Stimulated activated CD8-positive, alpha-beta memory T cell treated with anti-CD3 and anti-CD28 coated beads, Interleukin-7, amount 100 ng/mL, for 48 hours (primary cell): ENCODE results near the gene MIR17HG.
"Not testable (repeated sequence)": the region's sequence is repeated elsewhere in the genome, so short reads cannot be mapped to it uniquely, and the experiment has no call there.

ENCODE experiments used
- DNase-seq, 2 donors: peaks; one replicate each; pipeline ENCODE4 v3.0.0-alpha.2; 2020; ENCODE audit warnings: low read depth in 1 of 2; ENCODE audit errors: extremely low read depth in 1 of 2

The MIR17HG gene

DNA sequence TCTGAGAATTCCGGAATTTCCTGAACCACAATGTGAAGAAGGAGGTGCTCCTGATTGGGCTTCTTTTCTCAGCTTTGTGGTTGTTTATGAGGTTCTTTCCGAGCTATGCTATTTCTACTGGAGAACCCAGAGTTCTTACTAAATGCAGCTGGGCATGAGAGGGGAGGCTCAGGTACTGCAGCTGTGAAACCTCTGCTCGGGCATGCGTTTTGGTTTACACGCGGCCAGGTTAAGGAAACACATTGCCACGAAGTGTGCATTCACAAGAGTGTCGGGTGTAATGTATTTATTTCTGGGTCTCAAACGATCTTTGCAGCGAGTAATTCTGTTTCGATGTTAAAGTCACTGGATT is 661 bp upstream of the MIR17HG start:
- peak; percentile 33 to 36 for DNase-seq

DNA sequence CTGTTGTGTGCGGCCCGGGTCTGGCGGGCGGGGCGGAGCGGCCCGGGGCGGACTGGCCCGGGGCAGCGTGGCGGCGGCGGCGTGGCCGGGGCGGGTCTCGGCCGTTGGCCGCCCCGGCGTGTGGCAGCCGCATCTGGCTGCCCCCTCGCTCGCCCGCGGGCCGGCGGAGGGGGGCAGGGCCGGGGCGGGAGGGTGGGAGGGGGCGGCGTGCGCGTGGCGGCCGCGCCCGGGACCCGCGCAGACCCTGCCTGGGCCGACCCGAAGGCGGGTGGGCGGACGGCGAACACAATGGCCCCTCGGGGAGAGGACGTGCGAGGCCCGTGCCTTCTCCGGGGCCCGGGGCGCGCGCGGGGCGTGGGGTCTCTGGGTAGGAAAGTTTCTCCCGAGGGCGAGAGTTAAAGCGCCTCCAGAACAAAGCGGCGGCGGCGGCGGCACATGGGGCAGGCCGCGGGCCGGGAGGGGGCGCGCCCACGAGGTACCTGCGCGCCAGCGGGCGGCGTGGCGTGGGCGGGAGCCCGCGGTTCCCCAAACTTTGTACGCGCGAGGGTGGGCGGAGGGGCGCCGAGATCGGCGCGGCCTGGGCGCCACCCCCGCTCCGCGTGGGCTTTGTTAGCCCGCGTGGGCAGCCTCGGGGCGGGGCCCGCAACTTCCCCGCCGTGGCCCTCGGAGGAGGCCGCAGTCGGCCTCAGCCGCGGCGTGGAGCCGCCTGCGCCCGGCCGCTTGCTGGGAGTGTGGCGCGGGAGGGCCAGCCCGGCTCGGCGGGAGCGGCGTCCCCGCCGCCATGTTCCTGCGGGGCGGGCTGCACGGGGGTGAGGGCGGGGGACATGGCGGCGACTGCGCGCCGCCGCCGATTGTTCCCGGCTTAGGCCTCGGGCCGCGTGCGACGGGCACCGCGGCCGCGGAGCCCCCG is 764 bp downstream of the MIR17HG start:
- DNase-seq: peak; percentile 34 to 48

DNA sequence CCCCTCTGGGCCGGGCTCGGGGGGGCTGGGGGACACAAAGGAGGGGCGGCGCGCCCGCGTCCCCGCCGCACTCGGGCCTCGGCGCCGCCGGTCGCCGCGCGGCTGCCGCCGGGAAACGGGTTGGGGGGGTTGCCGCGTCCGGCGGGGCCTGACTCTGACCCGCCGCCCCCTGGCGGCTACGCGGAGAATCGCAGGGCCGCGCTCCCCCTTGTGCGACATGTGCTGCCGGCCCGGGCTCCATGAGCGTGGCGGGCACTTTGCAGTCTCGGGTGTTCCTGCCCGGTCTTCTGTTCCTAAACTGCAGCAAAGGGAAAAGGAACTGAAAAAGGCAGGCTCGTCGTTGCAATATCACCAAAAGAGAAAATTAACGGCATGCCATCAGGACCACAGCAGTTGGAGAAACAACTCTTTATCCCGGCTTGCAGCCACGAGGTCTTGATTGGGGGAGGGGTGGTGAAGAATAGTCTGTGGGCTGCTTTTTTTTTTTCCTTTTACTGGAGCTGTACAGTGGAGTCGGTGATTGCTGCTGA is 1.5 kb downstream of the MIR17HG start:
- peak; percentile 77 to 78 for DNase-seq

DNA sequence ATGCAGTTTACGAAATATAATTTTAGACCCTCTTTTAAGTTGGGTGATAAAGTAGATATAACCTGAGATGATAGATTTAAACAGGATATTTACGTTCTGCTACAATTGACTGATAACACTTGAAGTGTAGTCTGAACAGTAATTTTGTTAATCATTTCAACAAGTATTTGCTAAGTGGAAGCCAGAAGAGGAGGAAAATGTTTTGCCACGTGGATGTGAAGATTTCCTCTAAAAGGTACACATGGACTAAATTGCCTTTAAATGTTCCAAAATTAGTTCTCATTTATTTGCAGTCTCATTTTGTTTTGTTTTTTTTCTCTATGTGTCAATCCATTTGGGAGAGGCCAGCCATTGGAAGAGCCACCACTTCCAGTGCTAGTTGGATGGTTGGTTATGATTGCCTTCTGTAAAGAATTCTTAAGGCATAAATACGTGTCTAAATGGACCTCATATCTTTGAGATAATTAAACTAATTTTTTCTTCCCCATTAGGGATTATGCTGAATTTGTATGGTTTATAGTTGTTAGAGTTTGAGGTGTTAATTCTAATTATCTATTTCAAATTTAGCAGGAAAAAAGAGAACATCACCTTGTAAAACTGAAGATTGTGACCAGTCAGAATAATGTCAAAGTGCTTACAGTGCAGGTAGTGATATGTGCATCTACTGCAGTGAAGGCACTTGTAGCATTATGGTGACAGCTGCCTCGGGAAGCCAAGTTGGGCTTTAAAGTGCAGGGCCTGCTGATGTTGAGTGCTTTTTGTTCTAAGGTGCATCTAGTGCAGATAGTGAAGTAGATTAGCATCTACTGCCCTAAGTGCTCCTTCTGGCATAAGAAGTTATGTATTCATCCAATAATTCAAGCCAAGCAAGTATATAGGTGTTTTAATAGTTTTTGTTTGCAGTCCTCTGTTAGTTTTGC is 2.8 kb downstream of the MIR17HG start:
- DNase-seq: no peak

DNA sequence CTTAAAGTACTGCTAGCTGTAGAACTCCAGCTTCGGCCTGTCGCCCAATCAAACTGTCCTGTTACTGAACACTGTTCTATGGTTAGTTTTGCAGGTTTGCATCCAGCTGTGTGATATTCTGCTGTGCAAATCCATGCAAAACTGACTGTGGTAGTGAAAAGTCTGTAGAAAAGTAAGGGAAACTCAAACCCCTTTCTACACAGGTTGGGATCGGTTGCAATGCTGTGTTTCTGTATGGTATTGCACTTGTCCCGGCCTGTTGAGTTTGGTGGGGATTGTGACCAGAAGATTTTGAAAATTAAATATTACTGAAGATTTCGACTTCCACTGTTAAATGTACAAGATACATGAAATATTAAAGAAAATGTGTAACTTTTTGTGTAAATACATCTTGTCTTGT is 3.6 kb downstream of the MIR17HG start:
- DNase-seq: no peak

DNA sequence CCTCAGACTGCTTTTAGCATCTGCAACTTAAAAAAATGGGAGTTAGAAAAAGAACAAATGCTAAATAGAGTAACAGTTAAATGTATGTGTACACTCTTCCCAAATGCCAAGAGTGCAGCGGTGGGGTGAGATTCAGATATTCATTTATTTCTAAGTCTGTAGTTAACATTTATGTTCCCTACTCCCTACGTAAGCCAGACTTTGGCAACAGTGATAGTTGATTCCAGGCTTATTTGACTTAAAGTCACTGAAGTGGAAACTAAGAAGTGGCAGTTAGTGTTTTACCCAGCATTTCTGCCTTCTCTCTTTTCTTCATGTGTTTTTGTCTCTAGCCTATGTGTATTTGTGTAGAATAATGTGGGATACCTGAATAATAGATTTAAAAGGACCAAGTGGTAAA is 4.5 kb downstream of the MIR17HG start:
- no peak for DNase-seq

DNA sequence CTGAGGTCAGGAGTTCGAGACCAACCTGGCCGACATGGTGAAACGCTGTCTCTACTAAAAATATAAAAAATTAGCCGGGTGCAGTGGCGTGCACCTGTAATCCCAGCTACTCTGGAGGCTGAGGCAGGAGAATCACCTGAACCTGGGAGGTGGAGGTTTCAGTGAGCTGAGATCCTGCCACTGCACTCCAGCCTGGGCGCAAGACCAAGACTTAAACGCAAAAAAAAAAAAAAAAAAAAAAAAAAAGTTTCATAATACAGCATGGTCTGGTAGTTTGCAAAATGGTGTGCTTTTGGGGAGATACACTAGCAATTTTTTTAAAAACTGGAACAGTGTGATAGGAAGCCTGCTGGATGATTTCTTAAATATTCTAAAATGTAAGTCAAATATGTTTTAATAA is 5.4 kb downstream of the MIR17HG start:
- DNase-seq: not testable (repeated sequence)

DNA sequence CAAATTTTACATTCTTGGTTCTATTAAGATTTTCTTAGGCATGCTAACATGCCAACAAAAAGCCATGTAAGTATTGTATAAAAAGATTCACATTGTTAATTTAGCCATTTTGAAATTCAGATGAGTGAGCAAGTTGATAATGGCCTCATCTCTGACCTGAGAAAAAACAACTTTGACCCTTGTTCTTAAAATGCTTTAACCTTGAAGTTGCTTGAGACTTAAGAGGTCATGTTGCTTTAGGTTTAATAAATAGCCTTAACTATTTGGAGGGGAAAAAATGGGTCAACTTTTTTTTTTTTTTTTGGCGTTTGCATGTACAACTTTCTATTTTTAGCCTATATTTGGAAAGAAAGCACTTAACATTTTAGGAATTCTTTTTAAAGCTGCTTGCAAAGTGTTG is 6.0 kb downstream of the MIR17HG start:
- no peak for DNase-seq

DNA sequence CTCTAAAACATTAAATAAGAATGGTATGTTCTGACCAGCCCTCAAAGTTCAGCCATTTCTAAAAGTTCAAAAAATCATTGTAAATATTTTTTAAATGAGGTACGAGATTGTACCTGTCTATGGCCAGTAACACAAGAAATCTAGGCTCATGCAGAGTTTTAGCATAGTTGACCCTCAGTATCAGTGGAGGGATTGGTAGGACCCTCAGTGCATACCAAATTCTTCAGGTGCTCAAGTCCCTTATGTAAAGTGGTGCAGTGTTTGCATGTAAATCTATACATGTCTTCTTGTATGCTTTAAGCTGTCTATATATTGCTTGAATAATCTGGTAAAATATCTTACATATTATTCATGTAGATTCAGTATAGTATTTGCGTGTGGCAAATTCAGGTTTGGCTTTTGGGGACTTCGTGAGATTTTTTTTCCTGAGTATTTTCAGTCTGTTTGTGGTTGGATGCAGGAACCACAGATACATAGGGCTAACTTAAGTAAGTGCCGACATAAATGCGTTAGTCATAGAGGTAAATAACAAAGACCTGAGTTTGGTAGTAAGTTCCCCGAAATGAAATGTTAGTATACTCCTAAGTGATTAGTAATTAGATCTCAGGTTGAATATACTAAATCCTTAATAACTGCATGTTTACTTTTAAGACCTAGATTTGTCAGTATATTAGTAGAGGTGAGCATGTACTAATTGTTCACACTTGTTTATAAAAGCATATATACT is 7.8 kb downstream of the MIR17HG start:
- no peak for DNase-seq

DNA sequence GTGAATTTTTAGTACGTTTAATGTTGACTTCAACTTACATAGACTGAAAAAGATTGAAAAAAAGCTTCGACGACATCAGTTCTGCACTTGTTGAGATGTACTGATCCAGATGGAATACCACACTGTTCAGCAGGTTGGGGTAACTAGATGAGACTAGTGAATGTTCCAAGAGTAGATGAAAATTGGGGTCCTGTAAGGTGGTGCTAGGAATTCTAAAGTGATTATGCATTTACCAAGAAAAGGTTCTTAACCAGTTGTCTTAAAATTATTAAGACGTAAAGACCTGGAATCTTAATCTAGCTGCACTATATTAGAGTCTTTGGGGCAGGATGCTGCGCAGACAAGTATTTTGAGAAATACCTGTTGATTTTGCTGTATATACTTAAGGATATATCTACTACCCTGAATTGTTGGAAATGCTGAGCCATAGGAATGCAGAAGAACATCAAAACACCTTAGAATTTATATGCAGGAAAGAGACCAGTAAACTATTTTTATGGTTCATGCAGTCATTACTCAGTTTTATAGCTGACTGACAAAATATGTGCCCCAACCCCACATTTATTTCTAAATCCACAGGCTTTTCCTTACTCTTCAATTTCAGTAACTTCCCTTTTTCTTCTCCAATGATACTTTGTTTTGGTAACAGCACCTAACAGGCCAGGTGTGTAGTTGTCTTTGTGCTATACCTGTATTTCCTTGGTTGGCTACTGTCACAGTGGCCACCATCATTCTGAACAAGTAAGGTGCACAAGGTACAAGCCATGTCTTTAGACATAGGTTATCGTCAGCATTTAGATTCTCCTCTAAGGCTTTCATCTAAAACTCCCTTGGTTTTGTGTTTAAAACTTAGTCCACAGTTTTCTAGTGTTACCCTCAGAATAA is 8.6 kb downstream of the MIR17HG start:
- no peak for DNase-seq

DNA sequence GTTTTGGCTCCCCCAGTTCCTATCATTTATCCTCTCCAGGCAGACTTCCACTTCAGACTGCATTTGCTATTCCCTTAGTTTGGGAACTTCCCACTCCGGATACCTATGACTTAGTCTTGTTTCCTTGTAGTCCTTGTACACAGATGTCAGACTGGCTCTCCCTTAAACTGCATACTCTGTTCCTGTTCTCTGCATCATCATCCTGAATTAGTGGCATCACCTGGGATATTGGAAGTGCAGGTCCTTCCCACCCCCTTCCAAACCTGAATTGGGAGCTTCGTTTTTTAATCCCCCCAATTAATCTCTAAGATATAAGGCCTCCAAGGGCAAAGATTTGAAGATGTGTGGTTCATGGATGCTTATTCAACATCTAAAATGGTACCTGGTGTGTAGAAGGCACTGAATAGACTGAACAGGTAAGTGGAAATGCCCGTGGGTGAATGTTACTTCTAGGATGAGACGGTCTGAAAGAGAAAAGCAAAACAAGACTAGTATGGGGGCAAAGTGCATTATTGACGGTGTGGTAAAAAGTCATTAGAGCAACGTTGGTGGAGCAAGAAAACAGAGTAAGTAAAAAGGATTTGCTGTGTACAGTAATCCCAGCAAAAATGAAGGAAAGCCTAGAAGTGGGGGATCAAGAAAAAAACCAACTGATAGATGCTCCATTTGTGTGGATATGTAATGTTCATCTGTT is 9.6 kb downstream of the MIR17HG start:
- DNase-seq: no peak

DNA sequence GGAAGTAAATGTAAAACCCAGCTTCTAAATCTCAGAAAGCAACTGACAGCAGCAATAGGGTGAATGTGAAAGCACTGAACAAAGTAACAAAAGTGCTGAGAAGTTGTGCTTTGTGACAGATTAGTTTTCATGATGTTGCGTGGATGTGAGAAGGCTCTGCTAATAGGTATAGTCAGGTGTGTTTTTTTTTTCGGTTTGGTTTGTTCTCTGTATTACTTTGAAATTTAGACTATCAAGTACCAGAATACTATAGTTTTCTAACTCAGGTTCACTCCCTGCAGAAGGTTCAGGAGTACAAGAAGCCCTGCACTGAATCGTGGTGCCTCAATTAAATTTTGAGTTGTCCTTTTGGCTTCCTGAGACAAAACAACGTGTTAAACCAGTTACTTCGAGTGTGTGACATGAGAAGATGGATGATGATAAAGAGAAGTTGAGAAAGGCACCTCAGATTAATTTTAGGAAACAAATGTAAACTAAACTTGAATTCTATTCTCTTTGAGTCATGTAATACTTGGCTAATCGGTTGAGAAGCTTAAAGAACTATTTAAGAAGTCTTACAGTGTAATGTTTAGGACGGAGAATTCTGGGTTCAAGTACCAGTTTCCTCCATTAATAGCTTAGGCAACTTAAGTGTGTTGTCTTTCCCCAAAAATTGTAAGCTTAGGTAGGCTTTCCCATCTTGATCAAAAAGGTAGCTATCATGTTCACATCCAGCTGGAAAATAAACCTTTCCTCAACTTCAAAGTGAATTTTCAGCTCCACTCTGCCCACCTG is 10.3 kb downstream of the MIR17HG start:
- no peak for DNase-seq

DNA sequence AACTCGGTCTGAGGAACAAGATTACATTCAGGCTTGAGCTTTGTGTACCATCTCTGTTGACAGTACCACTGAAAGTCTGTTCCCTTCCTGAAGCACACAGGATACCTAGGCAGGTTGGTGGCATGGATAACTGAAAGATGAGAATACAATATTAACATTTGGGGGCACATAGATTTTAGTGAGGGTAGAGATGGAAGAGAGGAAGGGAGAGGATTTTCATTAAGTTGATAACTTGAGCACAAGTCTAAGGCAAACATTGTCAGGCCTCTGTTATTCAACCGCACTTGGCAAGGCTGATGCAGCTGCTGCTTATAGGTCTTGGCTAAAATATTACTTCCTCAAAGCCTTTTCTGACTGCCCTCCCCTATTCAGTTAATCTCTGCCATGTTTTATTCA is 10.9 kb downstream of the MIR17HG start:
- DNase-seq: no peak

DNA sequence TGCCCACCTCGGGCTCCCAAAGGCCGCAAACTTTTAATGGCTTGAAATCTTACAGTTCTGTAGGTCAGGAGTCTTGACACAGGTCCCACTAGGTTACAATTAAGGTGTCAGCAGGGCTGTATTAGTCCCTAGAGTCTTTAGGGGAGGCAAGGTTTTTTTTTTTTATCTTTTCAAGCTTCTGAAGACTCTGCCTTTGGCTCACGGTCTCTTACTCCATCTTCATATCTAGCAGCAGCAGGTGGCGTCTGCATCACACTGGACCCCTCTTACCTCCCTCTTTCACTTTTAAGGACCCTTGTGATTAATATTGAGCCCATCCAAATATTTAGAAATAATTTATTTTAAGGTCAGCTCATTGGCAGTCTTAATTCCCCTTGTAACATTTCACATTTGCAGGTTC is 11.6 kb downstream of the MIR17HG start:
- no peak for DNase-seq

DNA sequence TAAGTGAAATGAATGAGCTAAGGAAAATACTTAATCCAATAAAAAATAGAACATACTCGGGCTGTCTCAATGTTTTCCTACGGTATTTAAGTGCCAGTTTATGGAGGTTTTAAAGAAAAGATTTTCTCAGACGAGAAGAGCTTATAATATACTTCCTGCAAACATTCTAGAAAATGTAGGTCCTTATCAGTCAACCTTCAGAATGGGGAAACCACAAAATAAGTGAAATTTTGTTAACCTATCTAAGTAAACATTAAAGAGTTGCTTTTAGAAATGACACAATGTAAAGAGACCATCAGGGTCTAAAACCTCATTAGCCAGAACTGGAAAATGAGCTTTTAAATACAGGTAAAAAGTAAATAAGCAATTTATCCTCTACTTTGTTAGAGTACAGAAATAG is 12.1 kb downstream of the MIR17HG start:
- DNase-seq: no peak

DNA sequence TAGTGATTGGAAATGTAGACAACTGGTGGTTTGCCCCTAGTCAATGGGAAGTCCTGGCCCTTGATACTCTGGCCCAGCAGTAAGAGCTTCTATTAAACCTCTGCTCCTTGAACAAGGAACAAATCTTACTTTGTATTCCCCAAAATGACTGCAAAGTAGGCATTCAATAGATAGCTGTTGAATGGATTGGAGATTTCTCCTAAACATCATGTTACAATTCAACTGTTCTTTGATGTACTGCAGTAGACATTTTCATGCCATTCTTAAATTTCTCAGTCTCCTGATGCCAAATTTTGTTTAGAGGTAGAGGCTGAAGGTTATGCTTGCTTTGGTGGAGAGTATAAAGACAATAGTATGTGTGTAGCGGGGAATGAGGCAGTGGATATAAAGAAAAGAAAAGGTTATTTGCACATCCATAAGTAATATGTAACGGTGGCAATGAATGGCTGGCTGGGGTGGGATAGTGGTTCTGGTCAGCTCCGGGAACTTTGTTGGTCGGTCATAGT is 12.8 kb downstream of the MIR17HG start:
- no peak for DNase-seq

DNA sequence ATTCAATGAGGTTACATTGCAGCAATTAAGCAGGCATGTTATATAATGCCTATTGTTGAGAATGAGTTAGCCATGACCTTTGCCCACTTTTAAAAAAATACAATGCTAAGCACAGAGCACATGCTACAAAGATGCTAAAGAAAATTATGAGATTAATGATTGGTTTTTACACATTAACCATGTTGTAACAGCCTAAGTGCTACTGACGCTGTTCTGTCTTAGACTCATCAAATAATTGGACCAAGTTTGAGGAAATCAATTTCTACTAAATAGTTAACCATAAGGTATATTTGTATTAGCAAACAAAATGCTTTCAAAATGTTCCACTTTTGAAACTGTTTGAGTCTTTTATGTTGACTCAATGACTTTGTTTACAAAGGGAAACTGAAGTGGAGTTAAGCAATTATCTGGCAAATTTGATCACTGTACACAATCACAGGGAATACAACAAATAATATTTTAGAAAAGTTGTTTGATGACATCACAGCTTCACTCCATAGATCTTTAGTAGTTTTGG is 14.3 kb downstream of the MIR17HG start:
- DNase-seq: no peak

DNA sequence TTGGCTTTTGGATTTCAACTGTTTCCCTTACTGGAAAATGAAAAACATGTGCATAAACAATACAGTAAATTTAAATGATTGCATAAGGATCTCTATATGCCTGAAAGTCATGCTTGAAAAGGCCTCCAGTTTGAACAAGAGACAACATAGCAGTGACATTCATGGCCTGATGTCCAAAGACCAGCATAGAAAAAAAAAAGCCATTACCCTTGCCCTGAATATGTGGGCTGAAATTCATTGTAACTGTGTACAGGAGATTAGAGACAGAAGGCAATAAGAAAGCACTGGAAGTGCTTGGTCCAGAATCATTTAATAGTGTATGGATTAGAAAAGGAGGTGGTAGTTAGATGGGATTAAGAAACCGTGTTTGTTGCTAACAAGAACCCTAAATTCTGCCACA is 15.4 kb downstream of the MIR17HG start:
- no peak for DNase-seq
